K562 (cell line): ENCODE data around the gene PCSK1. TPM values are rescaled to one million over a fixed set of nuclear protein-coding genes. Genes with fewer than 3 reads are reported as not detected.

Experiments used
- ATAC-seq: fragments of 200-7000 bp; cut with Tn5 transposase; 3 replicates; pipeline ENCODE4 v1.9.1; 2020; ENCODE audit warnings: moderate library complexity
- BruUV-seq: library from RNA; stranded (reverse); fragments of 400-500 nt; replicated peaks from 2 replicates; lab custom pipeline; 2021; lab: Mats Ljungman, UMichigan
- CTCF ChIA-PET: fragments of 300-600 bp; formaldehyde crosslinking; extraction: SDS; loops from one replicate; lab custom pipeline; 2021; ENCODE audit warnings: low intra/inter-chr PET ratio; lab: Yijun Ruan, JAX
- POLR2A ChIA-PET: fragments of 300-600, 350-650 bp; sonication (Branson Sonifier 250); formaldehyde crosslinking; extraction: SDS; loops from one replicate; lab custom pipeline; 2021; ENCODE audit warnings: antibody characterized with exemption, inconsistent platforms; lab: Yijun Ruan, JAX
- DNase-seq, 4 experiments: peaks; one replicate each; pipeline versions ENCODE4 v3.0.0 to v3.0.0-alpha.2; 2011 to 2018; ENCODE audit warnings: low spot score in 3 of 4, mixed read lengths in 3 of 4; ENCODE audit errors: extremely low read depth in 1 of 4
- FAIRE-seq: peaks from 2 replicates; lab custom pipeline; 2011; peaks lifted over from hg19 to GRCh38; lab: Jason Lieb, UNC
- H2AFZ ChIP-seq: 2 replicates; pipeline ENCODE4 v1.6.0; 2011; ENCODE audit warnings: low read depth, low read length, control low read depth, inconsistent platforms
- H3K27ac ChIP-seq: fragments of 200-600 bp; 3 replicates; pipeline ENCODE4 v1.8.0; 2011; ENCODE audit warnings: low read depth, mild to moderate bottlenecking, control low read depth, inconsistent platforms, low read length, moderate library complexity, mixed read lengths; ENCODE audit errors: extremely low read depth
- H3K27me3 ChIP-seq, 2 experiments: fragments of 300-600 bp in 1 of 2; 2 replicates in 1 of 2; 3 replicates in 1 of 2; pipeline versions ENCODE4 v1.6.0 to v1.8.0; 2011; ENCODE audit warnings: inconsistent platforms in 2 of 2, low read length in 2 of 2, mild to moderate bottlenecking in 1 of 2, mixed read lengths in 1 of 2, moderate library complexity in 1 of 2; ENCODE audit not compliant: control insufficient read depth in 2 of 2, insufficient read depth in 2 of 2
- H3K36me3 ChIP-seq: fragments of 300-600 bp; 3 replicates; pipeline ENCODE4 v1.8.0; 2011; ENCODE audit warnings: mild to moderate bottlenecking, low read length, inconsistent platforms; ENCODE audit not compliant: control insufficient read depth, insufficient read depth
- H3K4me1 ChIP-seq, 2 experiments: fragments of 200-600 bp in 1 of 2; replicated peaks in 1 of 2; 2 replicates in 1 of 2; 3 replicates in 1 of 2; pipeline versions ENCODE4 v1.5.1 to v1.8.0; 2011; ENCODE audit warnings: inconsistent platforms in 2 of 2, low read length in 2 of 2, mild to moderate bottlenecking in 1 of 2, mixed read lengths in 1 of 2, moderate library complexity in 1 of 2; ENCODE audit not compliant: control insufficient read depth in 2 of 2, insufficient read depth in 2 of 2
- H3K4me2 ChIP-seq: 2 replicates; pipeline ENCODE4 v1.6.1; 2011; ENCODE audit warnings: low read length, control low read depth, inconsistent platforms, mixed read lengths; ENCODE audit not compliant: insufficient read depth
- H3K4me3 ChIP-seq: fragments of 200-600 bp; sonication (generic), shearing (Covaris generic); 2 replicates; pipeline ENCODE4 v1.5.1; 2016; ENCODE audit warnings: control low read depth, inconsistent platforms
- H3K79me2 ChIP-seq: fragments of 200-600 bp; 3 replicates; pipeline ENCODE4 v1.8.0; 2011; ENCODE audit warnings: low read length, inconsistent platforms; ENCODE audit not compliant: control insufficient read depth, insufficient read depth
- H3K9ac ChIP-seq, 2 experiments: 2 replicates each; pipeline versions ENCODE4 v1.6.0 to v1.6.1; 2011; ENCODE audit warnings: low read depth in 2 of 2, low read length in 2 of 2, control low read depth in 1 of 2, inconsistent platforms in 1 of 2, mild to moderate bottlenecking in 1 of 2, mixed read lengths in 1 of 2; ENCODE audit not compliant: insufficient read depth in 1 of 2
- H3K9me1 ChIP-seq: one replicate; pipeline ENCODE4 v1.6.0; 2011; ENCODE audit warnings: inconsistent platforms, mild to moderate bottlenecking, low read length, moderate library complexity; ENCODE audit not compliant: control insufficient read depth, insufficient read depth
- H3K9me3 ChIP-seq: replicated peaks from 2 replicates; pipeline ENCODE4 v1.5.1; 2011; ENCODE audit warnings: low read depth, low read length, inconsistent platforms; ENCODE audit not compliant: control insufficient read depth, insufficient read depth
- H4K20me1 ChIP-seq: replicated peaks from 2 replicates; pipeline ENCODE4 v1.6.1; 2011; ENCODE audit warnings: low read length, inconsistent platforms, mixed read lengths; ENCODE audit not compliant: control insufficient read depth, insufficient read depth
- ATF2 ChIP-seq: sonication (generic); formaldehyde crosslinking; IDR thresholded peaks from 2 replicates; pipeline ENCODE4 v1.8.1; 2022; ENCODE audit warnings: missing genetic modification reagents
- BCLAF1 ChIP-seq, 2 experiments: fragments of 450-650 bp in 1 of 2; IDR thresholded peaks; 2 replicates each; pipeline ENCODE4 v1.6.1; 2011 to 2017; ENCODE audit warnings: low read depth in 2 of 2, antibody characterized with exemption in 1 of 2, borderline replicate concordance in 1 of 2, low read length in 1 of 2, mild to moderate bottlenecking in 1 of 2, mixed read lengths in 1 of 2; ENCODE audit not compliant: control insufficient read depth in 1 of 2
- FOXP4 ChIP-seq: sonication (generic); formaldehyde crosslinking; IDR thresholded peaks from 2 replicates; pipeline ENCODE4 v1.8.0; 2022; ENCODE audit warnings: mild to moderate bottlenecking, missing genetic modification reagents, borderline replicate concordance
- TAL1 ChIP-seq: fragments of 450-650 bp; IDR thresholded peaks from 2 replicates; pipeline ENCODE4 v1.6.1; 2016; ENCODE audit warnings: mild to moderate bottlenecking
- ZFP91 ChIP-seq: sonication (generic); formaldehyde crosslinking; IDR thresholded peaks from 2 replicates; pipeline ENCODE4 v1.8.0; 2022; ENCODE audit warnings: mild to moderate bottlenecking, missing genetic modification reagents
- ZNF133 ChIP-seq: fragments of 250-450 bp; sonication (Bioruptor Pico); IDR thresholded peaks from 2 replicates; pipeline ENCODE4 v1.4.0; 2020; ENCODE audit warnings: mild to moderate bottlenecking
- ZNF609 ChIP-seq: sonication (generic); formaldehyde crosslinking; IDR thresholded peaks from 2 replicates; pipeline ENCODE4 v1.8.1; 2023; ENCODE audit warnings: missing genetic modification reagents, mild to moderate bottlenecking, borderline replicate concordance
- ZNF644 ChIP-seq: fragments of 200-800 bp; sonication (Bioruptor generic); IDR thresholded peaks from 2 replicates; pipeline ENCODE4 v1.6.1; 2016; ENCODE audit warnings: low read depth, missing genetic modification characterization, missing compliant biosample characterization
- WGBS: fragments of 100-300 bp; shearing (Covaris generic); methylation state at CpG from one replicate; pipeline ENCODE4 v1.1.6; 2016; ENCODE audit warnings: low coverage, mixed read lengths; ENCODE audit not compliant: insufficient coverage; ENCODE audit errors: missing lambda C conversion rate; 5-methylcytosine and 5-hydroxymethylcytosine counted together
- in situ Hi-C: fragments of 300-500 bp; cut with MboI; formaldehyde crosslinking; loops from 4 replicates; pipeline ENCODE4 v1.15.0; 2018; ENCODE audit warnings: inconsistent platforms, mixed read lengths
- intact Hi-C: fragments of 100-400 bp; cut with micrococcal nuclease; formaldehyde crosslinking; loops from 2 replicates; pipeline ENCODE4 v1.14.2; 2022
- polyA plus RNA-seq, 8 experiments: library from polyadenylated mRNA; depleted of rRNA in 4 of 8; stranded (reverse) in 5 of 8; unstranded in 3 of 8; fragments of >200 nt; fragmentation: Nextera tagmentation in 2 of 8; fragmentation: Illumina TruSeq in 1 of 8; extraction: Ambion mirVana in 2 of 8; extraction: Trizol in 1 of 8; gene quantifications; 2 replicates each; pipeline versions ENCODE4 v1.2.1 to v1.2.3, GENCODE V29; 2011 to 2014; ENCODE audit warnings: inconsistent platforms in 1 of 8, missing spikeins in 1 of 8
- total RNA-seq, 7 experiments: library from RNA; depleted of rRNA in 6 of 7; stranded (reverse); fragments of >200 nt in 6 of 7; fragmentation: Illumina TruSeq in 2 of 7; extraction: Trizol in 2 of 7; gene quantifications; 2 replicates each; pipeline versions ENCODE4 v1.2.1 to v1.2.3, GENCODE V29; 2011 to 2021; ENCODE audit warnings: low replicate concordance in 1 of 7

Gene PCSK1
- total and polyA plus RNA-seq, 9 of the 15 experiments (the other 6 are each of a cell fraction or from before 2014, with no cell fraction given), result not detected

- Histone ChIP-seq H3K9me3 (no peaks in the 10 kb centered on the region), H4K20me1 (no peaks in the 10 kb centered on the region), H3K79me2 (no peaks in the 10 kb centered on the region), H3K4me2 (no peak overlapping the region), H2AFZ (no peak overlapping the region), H3K27me3 (no peaks in the 10 kb centered on the region), H3K36me3 (no peaks in the 10 kb centered on the region), H3K9me1 (no peaks in the 10 kb centered on the region), H3K27ac (no peak overlapping the region), H3K9ac (no peak overlapping the region), H3K4me1 (no peaks in the 10 kb centered on the region), H3K4me3 (no peak overlapping the region)
- no peak for DNase-seq
- no peak for ATAC-seq
- BruUV-seq, result no TSS peak
- ChIA-PET CTCF (no interaction called here), POLR2A (no interaction called here)
- FAIRE-seq, result no peak
- intact Hi-C loops, result no loop called here
- in situ Hi-C loops, result no loop called here
- WGBS, result 0% methylated on average over 3 of the region's 3 CpGs
- TF ChIP-seq ZNF133 (CRISPR knock-in tag), result no peak
- TF ChIP-seq ATF2 (CRISPR knock-in tag), result no peak
- TF ChIP-seq ZFP91 (CRISPR knock-in tag), result no peak
- TF ChIP-seq FOXP4 (CRISPR knock-in tag), result no peak
- TF ChIP-seq TAL1, result no peak
- no peak for TF ChIP-seq ZNF609 (CRISPR knock-in tag)
- no peak for TF ChIP-seq ZNF644 (tag)
- no peak for TF ChIP-seq BCLAF1 (IDR thresholded peaks at IDR 0.05; ENCODE audit: borderline replicate concordance in 1 of 2, control insufficient read depth in 1 of 2, low read depth in 2 of 2, low read length in 1 of 2)
Observed at GRCh38 chr5:96415897-96416296, 17.2 kb downstream of the PCSK1 start.
